HG02610 (cell line): ENCODE data around the gene AKAP6.

Source experiments
- ATAC-seq: cut with Tn5 transposase; IDR thresholded peaks from one replicate; pipeline ENCODE4 v1.9.1; 2021; ENCODE audit warnings: mild to moderate bottlenecking, moderate library complexity; ENCODE audit not compliant: unreplicated experiment

AKAP6 gene

DNA sequence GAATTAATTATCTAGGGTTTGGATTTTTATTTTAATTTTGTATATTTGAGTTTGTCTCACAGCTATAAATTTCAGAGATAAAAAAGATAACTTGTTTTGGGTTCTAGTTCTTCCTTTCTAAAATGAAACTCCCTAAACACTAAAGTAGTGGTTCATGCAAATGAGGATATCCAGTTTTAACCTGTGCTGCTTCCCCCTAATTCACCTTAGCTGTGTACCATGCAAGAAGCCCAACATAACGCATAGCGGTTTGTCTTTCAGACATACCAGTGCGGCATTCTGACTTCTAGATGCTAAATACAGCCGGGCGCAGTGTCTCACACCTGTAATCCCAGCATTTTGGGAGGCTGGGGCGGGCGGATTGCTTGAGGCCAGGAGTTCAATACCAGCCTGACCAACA lies 320.9 kb downstream of the AKAP6 start:
- no peak for ATAC-seq

DNA sequence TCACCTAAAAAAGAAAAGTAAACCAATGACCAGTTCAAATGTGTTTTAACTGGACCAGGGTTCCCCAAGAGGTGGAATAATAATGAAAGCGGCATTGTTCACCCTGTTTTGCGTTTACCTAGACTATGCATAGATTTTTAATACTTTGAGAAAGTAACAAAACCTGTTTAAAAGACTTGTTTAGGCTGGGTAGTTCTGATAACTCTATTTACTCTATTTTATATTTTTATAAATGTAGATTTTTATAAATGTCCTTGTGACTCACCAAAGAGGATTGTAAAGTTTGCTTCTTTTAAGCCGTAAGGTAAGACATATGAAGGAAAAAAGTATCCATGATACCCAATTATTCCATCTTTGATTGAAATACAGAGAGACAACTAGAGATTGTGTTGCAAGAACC lies 321.6 kb downstream of the AKAP6 start:
- no peak for ATAC-seq

DNA sequence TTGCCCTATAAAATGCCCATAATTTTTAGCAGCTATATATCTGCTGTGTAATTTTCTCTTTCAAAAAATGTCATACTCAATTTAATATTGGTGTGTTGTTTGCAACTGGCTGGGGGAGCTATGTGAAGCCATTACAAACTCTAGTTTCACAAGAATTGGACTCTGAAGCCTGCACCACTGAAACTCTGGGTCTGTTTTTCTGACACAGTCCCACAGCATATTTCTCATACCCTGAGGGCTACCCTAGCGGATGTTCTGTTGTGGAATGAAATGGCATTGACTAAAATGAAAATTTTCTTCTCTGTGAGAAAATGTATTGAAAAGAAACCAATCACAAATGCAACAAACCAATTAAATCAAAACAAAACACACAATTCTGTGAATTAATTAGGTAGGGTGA lies 325.0 kb downstream of the AKAP6 start:
- ATAC-seq = no peak

DNA sequence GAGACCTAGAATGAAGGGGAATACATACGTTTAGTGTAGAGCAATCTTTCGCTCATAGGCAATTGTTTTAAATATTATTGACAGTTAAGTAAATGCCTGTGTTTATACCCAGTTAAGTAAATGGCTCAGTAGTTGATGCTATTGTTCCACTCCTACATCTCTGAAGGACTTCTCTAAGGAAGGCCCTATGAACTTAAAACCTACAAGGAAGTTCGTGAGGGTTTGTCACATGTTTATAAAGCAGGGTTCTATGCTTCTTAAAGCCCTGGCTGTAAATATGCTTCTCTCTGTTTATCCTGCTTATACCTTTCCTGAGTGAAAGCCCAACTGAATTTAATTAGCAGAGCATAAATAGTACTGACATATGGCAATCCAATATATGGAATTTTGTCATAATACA lies 327.5 kb downstream of the AKAP6 start:
- ATAC-seq = no peak

DNA sequence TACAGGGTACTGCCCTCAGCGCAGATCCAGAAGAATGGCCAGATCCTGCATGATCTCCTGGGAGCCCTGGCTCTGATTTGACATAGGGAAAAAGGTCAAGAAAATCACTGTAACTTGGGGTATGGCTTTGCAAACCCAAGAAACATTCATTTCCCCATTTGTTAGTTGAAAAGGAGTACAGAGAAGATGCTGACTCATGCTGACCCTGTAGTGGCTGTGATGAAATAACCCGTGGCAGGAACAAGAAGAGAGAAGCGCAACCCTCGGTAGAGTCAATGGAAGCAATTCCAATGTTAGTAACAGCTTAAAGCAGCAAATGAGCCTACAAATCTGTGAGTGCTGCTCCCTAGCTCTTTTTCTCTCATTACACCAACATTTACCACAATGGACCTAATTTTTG lies 328.0 kb downstream of the AKAP6 start:
- no peak for ATAC-seq

DNA sequence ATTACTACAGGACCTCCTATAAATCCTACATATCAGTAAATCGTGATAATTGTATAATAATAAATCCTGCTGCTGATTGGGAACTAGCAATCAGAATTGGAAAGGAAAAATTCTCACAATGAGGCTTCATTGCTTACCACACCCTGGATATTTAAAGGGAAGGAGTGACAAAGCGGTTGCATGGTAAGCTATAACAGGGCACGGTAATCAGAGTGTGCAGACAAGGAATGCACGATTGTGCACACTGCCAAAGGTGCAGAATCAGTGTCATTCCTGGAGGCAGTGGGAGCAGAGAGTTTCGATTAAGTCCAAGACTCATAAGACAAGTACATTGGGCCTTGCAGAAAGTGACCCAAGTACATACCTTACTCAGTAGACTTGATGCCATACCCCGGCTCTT lies 332.1 kb downstream of the AKAP6 start:
- no peak for ATAC-seq

DNA sequence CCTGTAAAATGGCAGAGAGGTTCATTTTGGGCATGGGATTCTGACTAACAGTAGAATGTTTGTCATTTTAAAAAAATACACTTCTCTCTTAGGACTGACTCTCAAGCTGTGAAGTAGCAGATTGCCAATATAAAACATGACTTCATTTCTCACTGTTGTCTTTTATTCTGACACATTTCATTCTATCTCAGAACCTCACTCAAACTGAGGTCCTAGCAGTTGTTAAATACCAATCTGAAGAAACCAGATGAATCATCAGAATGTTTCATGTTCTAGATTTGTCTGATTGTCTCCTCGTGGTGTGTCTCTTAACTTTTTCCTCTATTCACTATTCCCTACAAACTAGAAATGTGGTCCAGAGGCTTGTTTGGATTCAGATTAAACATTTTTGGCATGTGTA lies 333.1 kb downstream of the AKAP6 start:
- ATAC-seq = no peak

DNA sequence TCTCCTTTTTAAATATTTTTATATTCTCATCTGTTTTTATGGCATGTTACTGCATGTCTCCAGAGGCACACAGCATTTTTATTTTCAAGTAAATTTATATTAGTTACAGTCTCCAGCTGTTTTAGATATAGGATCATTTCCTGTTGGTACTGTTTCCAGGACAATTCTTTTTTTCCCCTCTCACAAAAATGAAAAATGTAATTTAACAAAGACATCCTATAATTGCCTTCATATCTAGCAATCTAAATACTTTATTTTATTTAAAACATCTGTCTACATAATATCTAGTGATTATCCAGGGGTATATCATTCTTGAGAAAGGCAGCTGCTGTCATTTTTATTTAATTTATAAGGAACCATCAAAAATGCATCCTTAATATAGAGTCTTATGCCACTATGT lies 337.2 kb downstream of the AKAP6 start:
- ATAC-seq = no peak

DNA sequence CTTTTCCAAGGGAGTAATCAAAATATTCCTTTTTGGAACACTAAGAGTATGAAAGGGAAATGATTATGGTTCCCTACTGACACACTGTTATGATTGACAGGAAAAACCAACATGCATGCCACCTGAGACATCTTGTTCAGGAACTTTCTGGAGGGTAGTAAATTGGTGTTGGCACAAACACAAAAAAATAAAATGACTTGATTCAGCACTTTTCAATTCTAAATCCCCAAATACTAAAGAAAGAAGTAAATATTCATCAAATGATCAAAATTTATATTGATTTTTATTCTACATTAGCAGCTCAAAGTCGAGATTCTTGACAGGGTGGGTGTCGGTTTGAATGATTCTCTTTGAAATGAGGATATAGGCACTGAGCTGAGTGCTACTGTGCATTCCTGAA lies 338.2 kb downstream of the AKAP6 start:
- ATAC-seq = no peak

DNA sequence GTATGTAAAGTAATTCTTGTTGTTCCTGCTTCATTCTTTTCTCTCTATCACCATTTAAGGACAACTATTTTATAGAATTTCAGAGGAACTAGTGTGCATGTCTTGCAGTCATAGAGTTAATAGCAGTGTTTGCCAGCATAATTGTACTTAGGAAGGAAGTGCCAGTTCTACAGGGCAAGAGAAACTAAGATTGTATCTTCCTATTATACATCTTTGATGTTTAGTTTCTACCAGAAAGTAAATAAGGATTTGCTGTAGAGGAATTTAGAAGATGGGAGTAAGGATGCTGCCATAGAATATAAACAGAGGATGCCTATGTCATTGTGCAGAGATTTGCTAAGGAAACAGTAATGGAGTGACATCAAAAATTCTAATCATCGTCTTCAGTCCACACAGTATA lies 338.7 kb downstream of the AKAP6 start:
- ATAC-seq = no peak

DNA sequence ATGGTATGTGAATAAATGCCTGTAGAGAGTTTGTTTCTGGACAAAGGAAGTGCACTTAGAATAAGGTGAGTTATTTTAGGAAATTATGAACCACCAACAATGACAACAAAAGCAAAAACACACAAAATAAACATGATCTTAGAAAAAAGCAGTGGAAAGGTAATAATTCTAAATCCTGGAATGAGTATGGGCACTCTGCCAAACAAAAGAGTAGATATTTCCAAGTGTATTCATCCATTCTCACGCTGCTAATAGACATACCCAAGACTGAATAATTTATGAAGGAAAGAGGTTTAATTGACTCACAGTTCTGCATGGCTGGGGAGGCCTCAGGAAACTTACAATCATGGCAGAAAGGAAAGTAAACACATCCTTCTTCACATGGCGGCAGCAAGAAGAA lies 340.3 kb downstream of the AKAP6 start:
- no peak for ATAC-seq

DNA sequence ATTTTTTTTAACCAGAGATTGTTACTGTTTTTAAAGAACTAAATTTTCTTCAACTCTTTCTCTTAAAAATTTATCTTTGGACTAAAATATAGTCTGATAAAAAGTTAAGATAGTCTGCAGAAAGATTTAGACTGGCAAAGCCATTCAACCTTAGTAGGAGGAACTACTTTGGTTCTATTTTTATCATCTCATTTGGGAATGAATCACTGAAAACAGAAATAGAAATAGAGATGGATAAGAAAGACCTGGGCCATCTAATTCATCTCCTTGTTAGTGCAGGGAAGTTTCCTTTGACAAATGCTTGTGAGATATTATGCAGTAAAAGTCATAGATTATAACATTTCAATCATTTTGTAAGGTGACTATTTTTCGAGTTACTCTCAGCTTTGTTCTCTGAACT lies 346.3 kb downstream of the AKAP6 start:
- no peak for ATAC-seq

DNA sequence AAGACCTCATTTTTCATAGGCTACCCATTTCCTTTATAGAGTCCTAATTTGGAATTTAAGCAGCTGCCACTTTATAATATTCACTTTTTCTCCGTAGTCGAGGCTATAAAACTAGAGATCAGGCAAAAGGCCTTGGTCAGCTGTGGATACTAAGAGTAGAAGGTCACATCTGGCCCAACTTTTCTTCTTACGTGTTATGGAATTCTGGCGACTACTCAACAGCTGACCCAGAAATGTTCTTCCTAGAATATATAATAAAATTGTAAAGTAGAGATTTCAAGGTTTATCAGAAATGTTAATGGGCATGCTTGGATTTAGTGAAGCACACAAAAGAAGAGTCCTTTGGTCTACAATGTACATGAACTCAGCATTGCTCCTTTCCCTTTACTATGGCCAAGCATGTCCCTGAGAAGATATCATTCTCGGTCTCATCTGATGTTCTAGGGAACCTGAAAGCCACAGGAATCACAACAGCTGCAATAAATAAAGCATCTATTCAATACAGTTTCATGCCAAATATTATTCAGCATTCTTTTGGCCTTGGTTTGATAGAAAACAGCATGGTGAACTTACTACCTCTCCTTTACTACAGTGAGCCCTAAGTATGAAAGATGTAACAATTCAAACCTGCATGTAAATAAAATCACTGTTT lies 348.2 kb downstream of the AKAP6 start:
- ATAC-seq = no peak

DNA sequence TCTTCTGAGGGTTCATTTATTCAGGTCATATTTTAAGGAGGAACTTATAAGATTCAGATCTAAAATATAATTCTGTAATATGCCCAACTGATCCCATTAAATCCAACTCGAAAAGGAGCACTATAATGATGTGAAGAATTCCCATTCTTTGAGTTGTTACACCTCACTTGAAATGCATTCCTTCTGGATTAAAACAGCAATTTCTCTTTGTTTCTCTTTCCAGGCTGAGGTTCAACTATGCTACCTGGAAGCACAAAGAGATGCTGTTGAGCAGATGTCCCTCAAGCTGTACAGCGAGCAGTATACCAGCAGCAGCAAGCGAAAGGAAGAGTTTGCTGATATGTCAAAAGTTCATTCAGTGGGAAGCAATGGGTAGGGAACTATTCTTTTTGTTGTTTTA lies 349.0 kb downstream of the AKAP6 start:
- no peak for ATAC-seq

DNA sequence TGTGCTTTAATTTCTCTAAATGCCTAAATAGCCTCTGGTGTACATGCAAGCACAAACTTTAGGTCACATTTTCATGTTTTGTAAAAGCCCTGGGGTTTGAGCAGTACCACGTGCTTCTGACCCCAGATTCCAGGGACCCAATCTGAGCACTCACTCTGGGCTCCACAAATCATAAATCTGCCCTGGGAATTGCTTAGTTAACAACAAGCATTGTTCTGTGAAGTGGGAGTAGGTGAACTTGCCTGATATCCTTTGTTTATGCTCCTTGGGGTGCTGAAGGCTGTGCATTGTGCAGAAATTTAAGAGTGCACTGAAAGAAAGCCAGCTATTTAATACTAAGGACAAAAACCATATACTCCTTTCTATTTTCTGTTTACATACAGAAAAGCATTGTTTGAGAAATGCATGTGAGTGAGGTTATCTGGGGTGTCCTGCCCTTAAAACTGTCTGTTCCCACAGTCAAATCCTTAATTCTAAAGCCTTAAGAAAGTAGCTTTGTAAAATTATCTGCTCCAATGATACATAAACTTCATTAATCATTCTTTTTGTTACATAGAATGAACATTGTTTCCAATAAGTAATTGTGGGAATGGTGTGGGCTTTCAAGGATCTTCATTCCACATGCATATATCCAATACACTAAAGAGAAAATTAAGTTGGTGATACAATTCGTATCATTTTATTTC lies 351.0 kb downstream of the AKAP6 start:
- ATAC-seq = no peak

DNA sequence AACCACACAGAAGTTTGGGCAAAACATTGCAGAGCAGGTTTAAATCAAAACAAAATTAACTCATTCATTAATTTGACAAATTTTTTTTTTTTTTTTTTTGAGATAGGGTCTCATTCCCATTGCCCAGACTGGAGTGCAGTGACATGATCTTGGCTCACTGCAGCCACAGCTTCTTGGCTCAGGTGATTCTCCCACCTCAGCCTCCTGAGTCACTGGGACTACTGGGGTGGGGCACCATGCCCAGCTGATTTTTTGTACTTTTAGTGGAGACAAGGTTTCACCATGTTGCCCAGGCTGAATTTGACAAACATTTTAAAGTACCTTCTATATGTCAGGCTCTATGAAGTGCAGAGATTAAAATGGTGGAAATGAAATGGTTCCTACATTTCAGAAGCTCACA lies 352.5 kb downstream of the AKAP6 start:
- no peak for ATAC-seq

DNA sequence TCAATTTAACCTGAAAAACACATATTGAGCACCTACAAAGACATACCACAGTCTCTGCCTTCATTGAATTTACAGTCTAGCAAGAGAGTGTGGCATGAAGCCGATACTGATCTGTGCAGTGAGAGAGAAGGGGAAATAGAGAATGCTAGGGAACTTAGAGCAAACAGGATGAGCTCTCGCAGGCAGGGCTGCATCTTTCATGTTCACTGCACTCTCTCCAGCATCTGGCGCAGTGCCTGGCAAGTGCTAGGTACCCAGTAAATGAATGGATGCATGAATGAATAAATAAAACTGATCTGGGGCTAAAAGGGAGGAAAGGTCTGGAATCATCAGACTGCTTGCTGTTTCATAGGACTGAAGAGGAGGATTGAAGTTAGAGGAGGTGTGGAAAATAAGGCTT lies 353.1 kb downstream of the AKAP6 start:
- no peak for ATAC-seq

DNA sequence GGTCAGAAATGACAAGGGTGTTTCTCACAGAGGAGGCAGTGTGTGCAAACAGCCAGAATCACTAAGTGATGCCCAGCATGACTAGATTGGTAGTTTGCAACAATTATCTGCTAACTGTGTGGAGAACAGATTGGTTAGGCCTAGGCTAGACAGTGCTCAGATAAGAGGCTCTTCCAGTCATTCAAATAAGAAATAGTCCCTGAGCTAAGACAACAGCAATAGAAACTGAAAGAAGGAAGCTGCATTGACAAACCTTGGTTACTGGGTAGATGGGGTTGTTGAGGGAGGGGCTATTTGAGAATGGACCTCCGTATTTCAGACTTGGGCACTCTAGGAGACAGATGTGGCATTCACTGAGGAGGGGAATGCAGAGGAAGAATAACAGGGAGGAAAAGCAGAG lies 354.6 kb downstream of the AKAP6 start:
- ATAC-seq = peak; percentile 69

DNA sequence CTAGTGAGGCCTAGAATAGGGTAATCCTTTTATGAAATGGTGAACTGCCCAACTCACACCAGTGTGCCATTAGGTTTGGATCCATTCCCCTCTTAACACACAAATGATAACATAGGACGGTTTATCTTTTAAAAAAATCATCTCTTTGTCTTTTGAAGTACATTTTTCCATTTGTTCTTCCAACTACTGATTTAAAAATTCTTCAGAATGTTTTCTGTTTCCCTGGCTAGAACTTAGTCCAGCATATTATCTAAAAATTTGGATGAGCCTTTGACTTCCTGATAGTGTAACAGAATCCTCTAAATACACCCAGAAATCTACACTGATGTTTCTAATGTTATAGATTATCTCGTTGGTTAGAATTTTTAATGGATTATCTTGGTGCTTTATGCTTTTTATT lies 359.8 kb downstream of the AKAP6 start:
- ATAC-seq = no peak

DNA sequence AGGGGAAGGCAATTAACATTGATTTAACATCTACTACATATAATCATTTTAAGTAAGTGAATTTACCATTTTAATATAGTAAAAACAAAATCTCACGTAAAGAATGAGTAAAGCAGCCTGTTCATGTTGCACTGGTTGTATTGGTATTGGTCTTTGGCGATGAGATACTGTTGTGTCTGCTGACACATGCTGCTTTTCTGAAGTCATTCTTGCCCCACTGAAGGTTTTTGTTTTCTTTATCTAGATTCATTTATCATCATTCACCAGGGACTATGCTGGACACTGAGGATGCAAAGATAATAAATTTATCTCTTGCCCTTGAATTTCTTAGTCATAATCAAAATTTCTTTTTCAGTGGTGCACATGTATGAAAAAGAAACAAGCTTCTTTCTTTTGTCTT lies 363.3 kb downstream of the AKAP6 start:
- ATAC-seq = no peak

DNA sequence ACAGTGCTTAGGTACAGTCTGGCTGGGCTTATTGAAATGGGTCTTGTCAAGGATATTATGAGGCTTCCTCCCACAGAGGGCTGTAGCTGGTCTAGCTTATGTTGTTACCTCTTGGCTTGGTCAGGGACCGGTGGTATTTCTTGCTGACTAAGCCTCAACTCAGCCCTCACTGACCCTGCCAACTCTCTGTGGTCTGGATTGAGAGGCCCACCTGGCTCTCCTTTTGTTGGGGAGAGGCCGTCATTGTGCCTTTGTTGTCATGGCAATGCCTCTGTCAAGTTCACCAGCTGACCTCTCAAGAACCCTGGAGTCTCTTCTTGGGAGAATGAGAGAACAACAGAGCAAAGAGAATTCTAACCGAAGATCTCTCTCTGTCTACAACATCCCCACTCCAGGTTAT lies 364.0 kb downstream of the AKAP6 start:
- no peak for ATAC-seq

DNA sequence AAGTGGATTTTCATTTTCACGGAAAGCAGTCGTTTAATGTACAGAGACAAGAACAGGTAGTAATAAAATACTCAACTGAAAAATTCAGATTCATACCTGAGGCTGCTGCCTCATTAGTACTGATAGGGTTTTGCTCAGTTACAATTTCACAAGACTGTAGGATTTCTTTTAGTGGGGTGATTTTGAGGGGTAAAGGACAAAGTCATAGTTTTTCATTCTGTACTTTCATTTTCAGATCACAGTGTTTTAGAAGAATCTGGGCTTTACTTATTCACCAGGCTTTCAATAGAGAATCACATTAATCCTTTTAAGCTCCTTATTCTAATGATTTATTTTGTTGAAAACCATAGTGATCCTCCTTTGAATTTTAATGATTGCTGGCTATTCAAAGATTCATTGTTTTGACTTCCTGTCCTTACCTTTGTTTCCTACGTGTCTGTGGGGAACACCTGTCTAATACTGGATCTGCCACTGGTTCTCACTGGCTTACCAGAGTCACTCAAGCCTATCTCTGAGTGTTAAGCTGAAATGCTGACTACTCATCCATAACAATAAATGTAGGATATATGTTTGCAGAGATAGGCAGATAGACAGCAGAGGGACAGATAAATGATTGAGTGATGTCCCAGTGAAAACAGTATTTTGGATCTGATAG lies 365.8 kb downstream of the AKAP6 start:
- ATAC-seq = no peak
